H9 (cell line): ENCODE results near the gene HOXC6. TPM values are rescaled to one million over a fixed set of nuclear protein-coding genes. Genes with fewer than 3 reads are reported as not detected.

Experiments used
- DNase-seq: peaks from one replicate; pipeline ENCODE4 v3.0.0-alpha.2; 2017
- H2AFZ ChIP-seq: one replicate; pipeline ENCODE4 v1.6.1; 2013; ENCODE audit warnings: mild to moderate bottlenecking, low read length, control low read depth, moderate library complexity
- H2AK5ac ChIP-seq: 2 replicates; pipeline ENCODE4 v1.6.1; 2013; ENCODE audit warnings: low read length, control low read depth, mixed read lengths; ENCODE audit not compliant: insufficient read length
- H2BK120ac ChIP-seq: one replicate; pipeline ENCODE4 v1.6.1; 2013; ENCODE audit warnings: low read depth, mild to moderate bottlenecking, low read length, control low read depth, inconsistent platforms; ENCODE audit not compliant: poor library complexity, severe bottlenecking
- H2BK12ac ChIP-seq: 2 replicates; pipeline ENCODE4 v1.6.1; 2013; ENCODE audit warnings: low read length, control low read depth, mixed read lengths, low read depth; ENCODE audit not compliant: insufficient read length
- H2BK15ac ChIP-seq: 2 replicates; pipeline ENCODE4 v1.6.1; 2013; ENCODE audit warnings: low read depth, low read length, control low read depth
- H2BK20ac ChIP-seq: one replicate; pipeline ENCODE4 v1.6.1; 2013; ENCODE audit warnings: low read depth, mild to moderate bottlenecking, low read length, control low read depth, inconsistent platforms; ENCODE audit not compliant: poor library complexity, severe bottlenecking
- H2BK5ac ChIP-seq: 2 replicates; pipeline ENCODE4 v1.6.1; 2013; ENCODE audit warnings: low read length, control low read depth, mixed read lengths; ENCODE audit not compliant: insufficient read length
- H3K14ac ChIP-seq: 2 replicates; pipeline ENCODE4 v1.6.1; 2013; ENCODE audit warnings: low read length, control low read depth; ENCODE audit not compliant: insufficient read depth
- H3K18ac ChIP-seq: 2 replicates; pipeline ENCODE4 v1.6.1; 2013; ENCODE audit warnings: low read depth, mild to moderate bottlenecking, mixed read lengths, low read length, control low read depth; ENCODE audit not compliant: insufficient read length
- H3K23ac ChIP-seq: 2 replicates; pipeline ENCODE4 v1.6.1; 2013; ENCODE audit warnings: low read length, control low read depth, mixed read lengths, low read depth; ENCODE audit not compliant: insufficient read length
- H3K23me2 ChIP-seq: 2 replicates; pipeline ENCODE4 v1.6.1; 2013; ENCODE audit warnings: low read depth, mild to moderate bottlenecking, mixed read lengths, low read length, control low read depth; ENCODE audit not compliant: insufficient read length, poor library complexity, severe bottlenecking
- H3K27ac ChIP-seq: 2 replicates; pipeline ENCODE4 v1.5.1; 2013; ENCODE audit warnings: low read length, control low read depth, mixed read lengths, low read depth; ENCODE audit not compliant: insufficient read length
- H3K27me3 ChIP-seq: 2 replicates; pipeline ENCODE4 v1.6.1; 2013; ENCODE audit warnings: low read length, control low read depth, inconsistent platforms; ENCODE audit not compliant: insufficient read depth
- H3K4ac ChIP-seq: 2 replicates; pipeline ENCODE4 v1.6.1; 2013; ENCODE audit warnings: low read depth, mild to moderate bottlenecking, control low read depth, inconsistent platforms, low read length, moderate library complexity
- H3K4me1 ChIP-seq: 2 replicates; pipeline ENCODE4 v1.6.1; 2013; ENCODE audit warnings: low read length, control low read depth, inconsistent platforms; ENCODE audit not compliant: insufficient read depth
- H3K4me2 ChIP-seq: 2 replicates; pipeline ENCODE4 v1.6.1; 2013; ENCODE audit warnings: low read length, control low read depth, mixed read lengths; ENCODE audit not compliant: insufficient read length, insufficient read depth
- H3K56ac ChIP-seq: 2 replicates; pipeline ENCODE4 v1.6.1; 2013; ENCODE audit warnings: low read depth, mild to moderate bottlenecking, mixed read lengths, low read length, control low read depth; ENCODE audit not compliant: insufficient read length
- H3K79me1 ChIP-seq: 2 replicates; pipeline ENCODE4 v1.6.1; 2013; ENCODE audit warnings: low read depth, mild to moderate bottlenecking, moderate library complexity, low read length, control low read depth, inconsistent platforms; ENCODE audit not compliant: insufficient read depth, poor library complexity, severe bottlenecking
- H3K79me2 ChIP-seq: 2 replicates; pipeline ENCODE4 v1.6.1; 2013; ENCODE audit warnings: low read length, control low read depth, inconsistent platforms; ENCODE audit not compliant: insufficient read depth
- H3K9ac ChIP-seq: 2 replicates; pipeline ENCODE4 v1.6.1; 2013; ENCODE audit warnings: low read length, control low read depth, mixed read lengths; ENCODE audit not compliant: insufficient read length; ENCODE audit errors: extremely low read depth
- H3K9me3 ChIP-seq: one replicate; pipeline ENCODE4 v1.6.1; 2013; ENCODE audit warnings: low read depth, low read length, inconsistent platforms; ENCODE audit not compliant: control insufficient read depth
- H3T11ph ChIP-seq: one replicate; pipeline ENCODE4 v1.6.1; 2013; ENCODE audit warnings: mild to moderate bottlenecking, low read length, control low read depth, inconsistent platforms
- H4K20me1 ChIP-seq: one replicate; pipeline ENCODE4 v1.6.1; 2013; ENCODE audit not compliant: control insufficient read depth, insufficient read length, insufficient read depth
- H4K5ac ChIP-seq: 2 replicates; pipeline ENCODE4 v1.6.1; 2013; ENCODE audit warnings: low read depth, mild to moderate bottlenecking, mixed read lengths, low read length, control low read depth; ENCODE audit not compliant: insufficient read length
- H4K8ac ChIP-seq: replicated peaks from 2 replicates; pipeline ENCODE4 v1.6.1; 2013; ENCODE audit warnings: low read length, control low read depth, mixed read lengths, low read depth; ENCODE audit not compliant: insufficient read length
- H4K91ac ChIP-seq: 2 replicates; pipeline ENCODE4 v1.6.1; 2013; ENCODE audit warnings: low read depth, mild to moderate bottlenecking, moderate library complexity, mixed read lengths, low read length, control low read depth; ENCODE audit not compliant: insufficient read length
- H3K27ac Mint-ChIP-seq, 3 experiments: 2 replicates in 2 of 3; 3 replicates in 1 of 3; pipeline ENCODE4 v1.8.0; 2020 to 2021; ENCODE audit warnings: mixed read lengths in 3 of 3, mild to moderate bottlenecking in 1 of 3, moderate library complexity in 1 of 3
- H3K27me3 Mint-ChIP-seq: 2 replicates; pipeline ENCODE4 v1.8.0; 2021; ENCODE audit warnings: low read depth, mild to moderate bottlenecking, moderate library complexity, mixed read lengths
- H3K36me3 Mint-ChIP-seq, 3 experiments: 2 replicates in 2 of 3; 3 replicates in 1 of 3; pipeline ENCODE4 v1.8.0; 2020 to 2021; ENCODE audit warnings: low read depth in 3 of 3, mixed read lengths in 3 of 3; ENCODE audit not compliant: insufficient read depth in 1 of 3
- H3K4me1 Mint-ChIP-seq, 2 experiments: 2 replicates each; pipeline ENCODE4 v1.8.0; 2020; ENCODE audit warnings: mixed read lengths in 2 of 2
- H3K4me3 Mint-ChIP-seq, 2 experiments: 2 replicates in 1 of 2; 3 replicates in 1 of 2; pipeline ENCODE4 v1.8.0; 2020 to 2021; ENCODE audit warnings: mild to moderate bottlenecking in 2 of 2, mixed read lengths in 2 of 2, moderate library complexity in 1 of 2
- H3K9me3 Mint-ChIP-seq, 2 experiments: 2 replicates in 1 of 2; 3 replicates in 1 of 2; pipeline ENCODE4 v1.8.0; 2020; ENCODE audit warnings: mild to moderate bottlenecking in 2 of 2, mixed read lengths in 2 of 2, moderate library complexity in 1 of 2
- CTCF ChIP-seq: fragments of 200-600 bp; sonication (generic); conservative IDR thresholded peaks from 3 replicates; pipeline ENCODE4 v1.8.0; 2021; ENCODE audit warnings: antibody characterized with exemption, mild to moderate bottlenecking
- WGBS: extraction: QIAGEN DNeasy Blood & Tissue Kit; methylation state at CpG from one replicate; pipeline ENCODE4 v1.1.7; 2013; ENCODE audit warnings: missing lambda C conversion rate, low lambda C conversion rate, mixed read lengths; ENCODE audit not compliant: insufficient read length; ENCODE audit errors: extremely low coverage; 5-methylcytosine and 5-hydroxymethylcytosine counted together
- total RNA-seq: library from RNA; stranded (reverse); gene quantifications from 2 replicates; pipeline ENCODE4 v1.2.1, GENCODE V29; 2021

The HOXC6 gene
- total RNA-seq, 1 experiment from 2014 or later: not detected

GRCh38 chr12:54002278-54002914 is 25.8 kb upstream of the HOXC6 start:
- H2AFZ ChIP-seq: no peak overlapping the region
- H3K4me1 Mint-ChIP-seq: peaks cover 4 to 16% of the 10 kb centered on the region in 2 experiments
- H3K4me1 ChIP-seq: no peaks in the 10 kb centered on the region
- no peak overlapping the region for H3K9ac ChIP-seq
- no peak overlapping the region for H3K56ac ChIP-seq
- H4K20me1 ChIP-seq: no peaks in the 10 kb centered on the region
- H3K27ac ChIP-seq: no peak overlapping the region
- no peak overlapping the region for H2BK120ac ChIP-seq
- H3T11ph ChIP-seq: no peak overlapping the region
- no peak overlapping the region for H2BK15ac ChIP-seq
- H3K36me3 Mint-ChIP-seq: no peaks in the 10 kb centered on the region
- no peaks in the 10 kb centered on the region for H3K79me2 ChIP-seq
- H3K23me2 ChIP-seq: no peaks in the 10 kb centered on the region
- no peaks in the 10 kb centered on the region for H3K9me3 ChIP-seq
- no peaks in the 10 kb centered on the region for H3K79me1 ChIP-seq
- H3K23ac ChIP-seq: no peak overlapping the region
- H4K8ac ChIP-seq: no peak overlapping the region
- WGBS: no CpG with 5 or more reads among the region's 19 CpGs
- no peak overlapping the region for H3K4ac ChIP-seq
- no peak overlapping the region for H3K4me2 ChIP-seq
- H2AK5ac ChIP-seq: no peak overlapping the region
- TF ChIP-seq CTCF: no peak
- DNase-seq: no peak
- no peak overlapping the region for H2BK20ac ChIP-seq
- H3K27ac Mint-ChIP-seq: no peak overlapping the region
- H4K5ac ChIP-seq: no peak overlapping the region
- no peak overlapping the region for H2BK12ac ChIP-seq
- H3K4me3 Mint-ChIP-seq: no peak overlapping the region; a peak in 1 of 5 replicates
- peaks cover 100% of the 10 kb centered on the region for H3K27me3 Mint-ChIP-seq
- H2BK5ac ChIP-seq: no peak overlapping the region
- H3K9me3 Mint-ChIP-seq: peaks cover 4 to 9% of the 10 kb centered on the region in 2 experiments; a peak in 3 of 5 replicates
- H3K18ac ChIP-seq: no peak overlapping the region
- H3K14ac ChIP-seq: no peak overlapping the region
- peaks cover 98% of the 10 kb centered on the region for H3K27me3 ChIP-seq
- no peak overlapping the region for H4K91ac ChIP-seq
